ENCODE results near the gene MIPOL1. TPM values are rescaled to one million over a fixed set of nuclear protein-coding genes. Genes with fewer than 3 reads are reported as not detected.

The MIPOL1 gene
- total and polyA plus RNA-seq, 2 of the 13 experiments (the other 11 are each of a cell fraction or from before 2014, with no cell fraction given) = 8.6 to 34.2 TPM

GRCh38 chr14:37466623-37467088 lies 268.9 kb downstream of the MIPOL1 start (continued):
- TF ChIP-seq RXRB (CRISPR knock-in tag; IDR thresholded peaks at IDR 0.05; ENCODE audit: borderline replicate concordance) = peak; percentile 100
- TF ChIP-seq NR1H2 (CRISPR knock-in tag; IDR thresholded peaks at IDR 0.05; ENCODE audit: borderline replicate concordance, low read depth) = no peak; the same call in 1 of the 2 replicates
- TF ChIP-seq ZFP36 (IDR thresholded peaks at IDR 0.05; ENCODE audit: borderline replicate concordance, low read depth, low read length, partially characterized antibody) = no peak
- TF ChIP-seq ZNF354B (CRISPR knock-in tag; IDR thresholded peaks at IDR 0.05) = peak; percentile 99
- TF ChIP-seq TBP (CRISPR knock-in tag; IDR thresholded peaks at IDR 0.05) = 0 out of 2 replicates have a peak, but pooled peaks have one; percentile 29
- no peak for TF ChIP-seq ZNF576 (CRISPR knock-in tag; IDR thresholded peaks at IDR 0.05)
- peak; percentile 99 for TF ChIP-seq ATF2 (CRISPR knock-in tag; IDR thresholded peaks at IDR 0.05)
- peak; percentile 100 for TF ChIP-seq HOMEZ (CRISPR knock-in tag; IDR thresholded peaks at IDR 0.05; ENCODE audit: low read depth)
- no peak for TF ChIP-seq SRY (CRISPR knock-in tag; IDR thresholded peaks at IDR 0.05)
- TF ChIP-seq E2F5 (CRISPR knock-in tag; conservative IDR thresholded peaks at IDR 0.05) = no peak
- TF ChIP-seq ZBTB38 (CRISPR knock-in tag; IDR thresholded peaks at IDR 0.05) = no peak; the same call in 1 of the 2 replicates
- TF ChIP-seq ZBTB4 (CRISPR knock-in tag; IDR thresholded peaks at IDR 0.05; ENCODE audit: borderline replicate concordance) = no peak
- TF ChIP-seq MXD1 (CRISPR knock-in tag; IDR thresholded peaks at IDR 0.05) = no peak
- no peak for TF ChIP-seq GTF2F1 (IDR thresholded peaks at IDR 0.05; ENCODE audit: low read length)
- TF ChIP-seq ZNF839 (CRISPR knock-in tag; IDR thresholded peaks at IDR 0.05; ENCODE audit: borderline replicate concordance) = no peak
- TF ChIP-seq SIX1 (CRISPR knock-in tag; IDR thresholded peaks at IDR 0.05; ENCODE audit: borderline replicate concordance) = peak; percentile 90
- TF ChIP-seq ZNF501 (CRISPR knock-in tag; IDR thresholded peaks at IDR 0.05) = no peak
- TF ChIP-seq ZNF75D (CRISPR knock-in tag; IDR thresholded peaks at IDR 0.05; ENCODE audit: borderline replicate concordance) = no peak
- TF ChIP-seq ZFAT (CRISPR knock-in tag; conservative IDR thresholded peaks at IDR 0.05) = no peak; the same call in 1 of the 2 replicates
- TF ChIP-seq TBX3 (IDR thresholded peaks at IDR 0.05; ENCODE audit: borderline replicate concordance) = peak; percentile 98
- TF ChIP-seq ZNF720 (CRISPR knock-in tag; IDR thresholded peaks at IDR 0.05) = no peak
- no peak for TF ChIP-seq ZNF282 (IDR thresholded peaks at IDR 0.05; ENCODE audit: partially characterized antibody)
